NCI-H146 (cell line): ENCODE data around the gene TLCD3B.

Experiments used
- DNase-seq: peaks from one replicate; lab custom pipeline; 2025; lab: John Stamatoyannopoulos, UW

The TLCD3B gene

GRCh38 chr16:29988346-29989075, 42.6 kb downstream of the TLCD3B start:
- DNase-seq, result no peak

- no peak for DNase-seq
Observed at GRCh38 chr16:29987371-29988085, 43.5 kb downstream of the TLCD3B start.

- DNase-seq, result no peak
Observed at GRCh38 chr16:29986931-29987330, 44.1 kb downstream of the TLCD3B start.

- no peak for DNase-seq
Observed at GRCh38 chr16:29986231-29986630, 44.8 kb downstream of the TLCD3B start.

GRCh38 chr16:29985271-29985811, 45.7 kb downstream of the TLCD3B start:
- no peak for DNase-seq

- no peak for DNase-seq
Observed at GRCh38 chr16:29984764-29985147, 46.3 kb downstream of the TLCD3B start.

GRCh38 chr16:29984137-29984763, 46.8 kb downstream of the TLCD3B start:
- DNase-seq, result no peak

- no peak for DNase-seq
Observed at GRCh38 chr16:29983420-29984136, 47.5 kb downstream of the TLCD3B start.

- no peak for DNase-seq
Observed at GRCh38 chr16:29982560-29983419, 48.3 kb downstream of the TLCD3B start.

GRCh38 chr16:29978564-29979270, 52.4 kb downstream of the TLCD3B start:
- DNase-seq, result no peak

GRCh38 chr16:29978081-29978480, 53.0 kb downstream of the TLCD3B start:
- no peak for DNase-seq

- no peak for DNase-seq
Observed at GRCh38 chr16:29977063-29977825, 53.8 kb downstream of the TLCD3B start.

GRCh38 chr16:29975811-29976511, 55.1 kb downstream of the TLCD3B start:
- no peak for DNase-seq

GRCh38 chr16:29975134-29975538, 55.9 kb downstream of the TLCD3B start:
- DNase-seq, result no peak
